CD4-positive, alpha-beta T cell treated with Interleukin-12 subunit alpha and Interleukin-12 subunit beta, for 1 hour (primary cell): ENCODE data around the gene RTN4R.

Experiments used
- DNase-seq: peaks from one replicate; pipeline ENCODE4 v3.0.0-alpha.2; 2020

Gene RTN4R

DNA sequence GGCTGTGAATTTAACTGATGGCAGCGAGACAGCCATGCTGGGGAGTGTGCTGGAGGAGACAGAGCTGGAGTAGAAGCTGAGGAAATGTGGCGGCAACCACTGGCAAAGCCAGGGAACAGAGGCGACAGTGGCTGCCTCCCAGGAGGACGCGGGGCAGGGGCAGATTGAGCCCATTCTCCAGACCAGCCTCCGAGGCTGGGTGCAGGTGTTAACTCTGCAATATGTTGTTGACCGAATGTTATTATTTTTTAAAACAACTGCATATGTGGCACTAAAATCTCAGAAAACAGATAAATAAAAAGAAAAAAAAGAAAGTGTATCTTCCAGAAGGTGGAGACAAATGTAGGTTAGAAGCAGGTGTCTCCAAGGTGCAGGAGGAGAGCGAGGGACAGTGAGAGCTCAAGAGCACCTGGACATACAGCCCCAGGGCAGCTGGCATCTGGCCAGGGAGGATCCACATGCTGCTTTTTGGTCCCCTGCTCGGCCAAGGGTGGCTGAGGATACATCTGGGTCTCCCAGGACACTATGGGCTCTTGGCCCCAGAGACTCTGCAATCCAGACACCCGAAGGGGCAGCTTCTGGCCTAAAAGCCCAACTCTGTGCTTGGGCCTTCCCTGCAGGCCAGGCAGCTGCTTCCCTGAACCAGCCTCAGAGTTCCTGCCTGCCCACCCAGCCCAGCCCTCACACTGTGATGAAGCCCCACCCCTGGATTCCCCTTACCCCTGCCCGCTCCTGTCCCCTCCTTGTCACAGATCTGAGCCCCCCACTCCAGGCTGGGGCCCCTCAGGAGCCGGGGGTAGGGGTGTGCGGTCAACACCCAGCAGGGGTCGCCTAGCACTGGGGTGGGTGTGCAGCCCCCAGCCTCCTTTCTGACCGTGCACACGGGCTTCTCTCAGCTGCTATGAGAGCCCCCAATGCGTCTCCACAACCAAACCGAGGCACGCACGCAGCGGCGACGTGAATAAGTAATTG lies 12.9 kb downstream of the RTN4R start:
- no peak for DNase-seq

DNA sequence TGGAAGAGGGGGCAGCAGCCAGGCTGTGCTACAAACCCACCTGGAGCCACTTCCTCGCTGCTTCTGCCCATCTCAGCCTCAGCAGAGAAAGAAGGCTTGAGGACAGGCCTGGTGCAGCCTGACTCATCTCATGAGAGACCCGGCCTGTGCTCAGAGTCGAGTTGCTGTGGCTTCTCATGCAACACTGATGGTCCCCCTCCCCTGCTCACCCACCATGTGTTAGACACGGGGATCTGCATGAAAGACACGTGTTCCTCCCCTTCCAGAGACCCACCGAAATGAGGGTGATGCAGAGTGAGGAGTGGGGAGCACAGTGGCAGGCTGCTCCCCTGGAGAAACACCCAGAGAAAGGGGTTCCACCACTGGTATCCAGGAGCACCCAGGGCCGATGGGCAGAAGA lies 15.0 kb downstream of the RTN4R start:
- no peak for DNase-seq

DNA sequence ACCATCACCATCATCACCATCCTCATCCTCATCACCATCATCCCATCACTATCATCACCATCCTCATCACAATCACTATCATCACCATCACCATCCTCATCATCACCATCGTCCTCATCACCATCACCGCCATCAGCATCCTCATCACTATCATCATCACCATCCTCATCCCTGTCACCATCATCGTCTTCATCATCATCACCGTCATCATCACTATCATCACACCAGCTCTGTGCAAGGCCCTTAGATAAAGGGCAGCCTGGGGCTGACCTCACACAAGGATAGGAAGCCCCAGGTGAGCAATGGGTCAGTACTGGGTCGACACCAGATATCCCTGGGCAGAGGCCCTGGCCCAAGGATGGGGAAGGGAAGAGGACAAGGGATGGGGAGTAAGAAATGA lies 16.1 kb downstream of the RTN4R start:
- DNase-seq, result no peak

DNA sequence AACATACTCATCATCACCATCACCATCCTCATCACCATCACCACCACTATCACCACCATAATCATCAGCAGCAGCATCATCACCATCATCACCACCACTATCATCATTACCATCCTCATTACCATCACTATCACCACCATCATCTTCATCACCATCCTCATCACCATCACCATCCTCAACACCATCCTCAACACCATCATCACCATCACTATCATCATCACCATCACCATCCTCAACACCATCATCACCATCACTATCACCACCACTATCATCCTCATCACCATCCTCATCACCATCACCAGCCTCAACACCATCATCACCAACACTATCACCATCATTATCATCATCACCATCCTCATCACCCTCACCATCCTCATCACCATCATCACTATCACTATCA lies 16.6 kb downstream of the RTN4R start:
- DNase-seq, result no peak

DNA sequence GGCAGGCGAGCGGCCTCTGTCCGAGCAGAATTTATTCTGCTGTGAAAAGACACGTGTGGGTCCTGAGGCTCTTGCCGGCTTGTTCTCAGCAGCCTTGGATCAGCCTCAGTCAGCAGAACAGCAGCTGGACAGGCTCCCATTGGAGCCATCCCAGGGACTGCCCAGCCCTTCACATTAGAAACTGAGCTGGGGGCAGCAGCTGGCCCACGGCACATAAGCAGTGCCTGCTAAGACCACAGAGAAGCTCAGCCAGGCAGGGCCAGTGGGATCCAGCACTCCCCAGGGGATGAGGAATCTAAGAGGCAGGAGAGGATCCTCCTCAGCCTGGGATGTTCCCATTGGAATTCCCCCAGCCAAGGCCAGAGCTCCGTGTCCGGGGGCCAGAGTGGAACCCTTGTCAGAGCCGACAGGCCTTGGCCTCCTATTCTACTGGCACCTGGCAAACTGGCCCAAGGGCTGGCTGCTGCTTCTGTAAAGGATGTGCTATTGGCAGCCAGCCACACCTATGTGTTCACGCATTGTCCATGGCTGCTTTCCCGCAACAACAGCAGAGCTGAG lies 18.2 kb downstream of the RTN4R start:
- DNase-seq, result no peak

DNA sequence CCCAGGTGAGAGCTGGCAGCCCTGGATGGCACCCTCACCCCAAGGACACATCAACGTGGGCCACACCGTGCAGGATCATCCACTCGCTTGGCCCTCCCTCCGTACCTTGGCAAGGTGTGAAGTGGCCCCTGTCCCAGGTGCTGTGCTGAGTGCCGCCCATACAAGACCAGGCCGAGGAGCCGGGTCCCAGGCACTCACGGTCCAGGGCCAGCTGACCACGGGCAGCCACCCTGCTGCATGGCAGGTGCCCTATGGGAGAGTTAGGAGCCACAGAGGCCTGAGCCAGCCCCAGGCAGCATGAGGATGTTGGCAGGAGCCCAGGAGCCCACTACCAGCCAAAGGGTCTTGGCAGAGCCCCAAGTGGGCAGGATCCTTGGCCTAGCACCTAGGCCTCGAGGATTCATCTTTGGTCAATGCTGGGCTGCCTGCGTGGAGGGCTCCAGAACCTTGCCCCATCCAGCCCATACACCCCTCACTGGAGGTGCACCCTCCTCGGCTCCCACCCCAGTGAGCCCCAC lies 19.6 kb downstream of the RTN4R start:
- no peak for DNase-seq

DNA sequence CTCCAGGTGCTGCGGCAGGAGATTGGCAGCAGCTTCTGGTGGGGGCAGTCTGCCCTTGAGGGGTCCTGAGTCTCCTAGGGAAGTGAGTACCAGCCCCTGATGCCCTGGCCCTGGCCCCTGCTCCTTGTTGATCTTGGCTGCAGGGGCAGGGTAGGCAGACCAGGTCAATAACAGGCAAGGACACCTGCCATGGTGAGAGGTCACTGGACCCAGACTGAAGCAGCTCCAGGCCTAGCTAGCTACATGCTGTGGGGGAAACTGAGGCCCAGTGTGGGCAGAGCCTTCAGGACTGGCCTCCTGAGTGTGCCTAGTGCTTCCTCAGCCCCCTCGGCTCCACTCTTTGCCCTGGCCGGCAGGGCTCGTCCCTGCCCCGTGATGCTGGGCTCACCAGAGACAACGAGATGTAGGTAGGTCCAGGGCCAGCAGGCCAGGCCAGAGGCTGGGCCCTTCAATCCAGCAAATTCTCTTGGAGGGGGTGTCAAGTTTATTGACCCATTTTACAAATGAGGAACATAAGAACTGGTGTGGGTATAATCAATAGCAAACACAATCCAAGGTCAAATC lies 20.4 kb downstream of the RTN4R start:
- no peak for DNase-seq

DNA sequence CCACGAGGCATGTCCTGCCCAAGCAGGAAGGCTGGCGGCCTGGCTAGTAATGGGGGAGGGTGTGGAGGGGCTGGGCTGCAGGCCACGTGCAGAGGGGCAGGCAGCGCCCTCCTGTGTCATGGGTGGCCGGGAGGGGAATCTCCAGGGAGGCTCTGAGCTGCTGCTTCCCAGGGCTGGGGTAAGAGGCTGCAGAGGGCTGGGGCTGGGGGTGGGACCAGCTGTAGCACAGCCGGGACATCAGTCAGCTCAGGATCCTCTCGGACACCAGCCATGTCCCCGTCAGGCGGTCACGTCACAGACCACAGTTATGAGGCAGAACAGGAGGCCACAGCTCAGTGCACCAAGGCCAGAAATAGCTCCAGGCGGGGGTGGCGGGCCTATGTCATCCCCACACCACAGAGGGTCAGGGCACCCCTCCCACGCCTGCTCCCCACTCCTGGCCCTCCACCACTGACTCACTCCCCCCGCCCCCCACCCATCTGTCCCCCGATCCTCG lies 21.1 kb downstream of the RTN4R start:
- no peak for DNase-seq

DNA sequence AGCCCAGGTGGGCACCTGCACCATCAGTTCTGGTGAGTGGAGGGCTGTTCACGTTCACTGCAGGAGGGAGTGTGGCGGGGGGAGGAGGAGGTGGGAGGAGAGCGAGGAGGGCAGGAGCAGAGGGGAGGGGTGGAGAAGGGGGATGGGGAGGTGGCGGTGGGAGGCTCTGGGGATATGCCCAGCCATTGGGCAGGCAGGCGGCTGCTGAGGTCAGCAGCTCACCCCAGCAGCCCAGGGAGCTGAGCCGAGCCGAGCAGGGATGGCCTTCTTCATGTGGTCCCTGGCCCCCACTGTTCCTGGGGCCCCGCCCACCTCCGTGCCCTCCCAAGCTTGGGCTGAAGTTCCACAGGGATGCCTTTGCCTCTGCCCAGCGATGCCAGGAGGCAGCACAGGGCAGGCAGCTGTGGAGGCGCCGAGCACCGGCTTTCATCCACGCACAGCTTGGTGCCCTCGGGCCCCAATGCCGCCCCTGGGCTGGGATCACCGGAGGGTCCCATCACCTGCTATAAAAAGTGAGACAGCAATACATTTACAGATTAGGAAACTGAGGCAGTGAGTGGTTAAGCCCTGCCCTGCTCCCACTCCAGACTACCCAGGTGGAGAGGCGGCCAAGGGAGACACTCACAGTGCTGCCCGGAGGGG lies 21.6 kb downstream of the RTN4R start:
- DNase-seq, result no peak

DNA sequence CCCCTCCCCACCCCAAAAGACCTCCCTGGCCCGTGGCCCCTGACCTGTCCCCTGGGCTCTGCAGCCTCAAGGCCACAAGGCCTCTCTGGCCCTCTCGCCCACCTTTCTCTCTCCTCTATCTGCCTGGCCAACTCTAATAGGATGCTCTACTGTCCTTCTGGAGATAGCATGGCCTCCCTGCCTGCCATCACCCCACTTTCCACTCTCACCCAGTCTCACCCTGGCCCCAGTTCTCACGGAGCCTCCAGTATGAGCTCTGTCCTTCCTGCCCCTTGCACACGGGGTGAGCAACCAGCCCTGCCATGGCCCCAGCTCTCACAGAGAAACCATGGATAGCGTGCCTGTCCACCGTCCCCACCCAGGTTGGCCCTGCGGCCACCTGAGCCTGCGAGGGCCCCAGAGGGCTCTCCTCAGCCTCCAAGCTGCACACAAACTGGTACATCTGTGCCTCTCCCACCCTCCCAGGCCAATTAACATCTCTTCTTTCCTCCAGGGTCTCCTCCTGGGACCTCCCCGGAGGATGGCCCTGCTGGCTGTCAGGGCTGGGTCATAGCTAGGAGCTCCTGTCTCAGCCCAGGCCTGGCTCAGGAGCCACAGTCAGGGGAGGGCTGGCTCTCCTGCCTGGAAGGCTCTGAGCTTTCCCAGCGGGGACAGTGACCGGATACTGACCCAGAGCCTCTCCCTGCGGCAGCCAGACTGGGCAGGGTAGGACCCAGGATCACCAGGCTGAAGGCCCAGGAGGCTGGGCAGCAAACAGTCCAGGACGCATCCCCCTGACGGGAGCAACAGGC lies 22.3 kb downstream of the RTN4R start:
- DNase-seq, result no peak

DNA sequence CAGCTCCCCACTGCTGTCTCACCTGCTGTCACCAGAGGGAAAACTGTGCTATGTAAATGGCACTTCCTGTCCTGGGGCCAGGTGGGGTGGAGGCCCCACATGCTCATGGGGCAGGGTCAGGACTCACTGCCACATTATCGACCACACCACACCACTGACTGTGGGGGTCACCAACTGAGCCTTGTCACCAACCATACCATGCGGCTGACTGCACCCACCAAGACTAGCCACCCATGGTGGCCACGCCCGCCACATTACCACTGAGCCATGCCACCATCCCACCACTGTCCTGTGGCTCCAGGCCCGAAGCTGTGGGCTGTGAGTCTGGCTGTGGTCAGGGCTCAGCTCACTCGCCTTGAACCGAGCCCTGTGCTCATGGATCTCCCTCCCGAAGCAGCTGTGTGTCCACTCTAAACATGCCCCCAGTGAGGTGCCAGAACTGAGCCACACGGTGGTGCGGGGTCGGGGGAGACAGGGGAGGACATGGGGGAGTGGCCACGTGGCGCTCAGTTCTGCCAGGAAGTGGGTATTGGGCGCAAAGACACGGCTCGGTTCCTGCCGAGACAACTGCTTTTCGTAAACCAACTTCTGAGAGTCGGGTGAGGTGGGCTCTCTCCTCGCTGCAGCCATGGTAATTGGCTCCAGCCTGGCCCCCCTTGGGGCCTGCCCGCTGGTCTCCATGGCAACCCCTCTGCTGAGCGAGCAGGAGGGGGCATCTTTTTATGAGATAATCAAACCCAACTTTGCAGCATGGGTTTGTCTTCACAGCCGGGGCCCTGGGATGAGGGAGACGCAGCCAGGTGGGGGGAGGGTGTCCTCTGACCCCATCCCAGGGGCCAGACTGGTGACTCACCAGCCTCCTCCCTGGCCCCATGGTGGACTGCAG lies 23.2 kb downstream of the RTN4R start:
- peak; percentile 64 for DNase-seq

DNA sequence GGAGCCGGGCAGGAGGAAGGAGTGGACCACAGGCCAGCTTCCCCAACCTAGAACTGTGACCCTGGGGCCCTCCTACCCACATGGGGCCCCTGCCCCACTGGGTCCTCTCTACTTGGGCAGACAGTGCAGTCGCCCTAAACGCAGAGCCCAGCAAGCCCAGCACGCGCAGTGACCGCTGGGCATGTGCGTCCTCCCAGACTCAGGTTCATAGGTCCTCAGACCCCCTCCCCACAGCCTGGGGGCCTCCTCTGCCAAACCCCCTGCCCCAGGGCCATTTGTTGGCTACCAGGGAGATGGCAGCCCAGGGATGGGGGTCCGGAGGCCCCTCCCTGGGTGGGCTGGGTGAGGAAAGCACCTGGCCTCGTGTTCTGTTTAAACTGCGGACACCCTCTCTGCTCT lies 23.9 kb downstream of the RTN4R start:
- no peak for DNase-seq

DNA sequence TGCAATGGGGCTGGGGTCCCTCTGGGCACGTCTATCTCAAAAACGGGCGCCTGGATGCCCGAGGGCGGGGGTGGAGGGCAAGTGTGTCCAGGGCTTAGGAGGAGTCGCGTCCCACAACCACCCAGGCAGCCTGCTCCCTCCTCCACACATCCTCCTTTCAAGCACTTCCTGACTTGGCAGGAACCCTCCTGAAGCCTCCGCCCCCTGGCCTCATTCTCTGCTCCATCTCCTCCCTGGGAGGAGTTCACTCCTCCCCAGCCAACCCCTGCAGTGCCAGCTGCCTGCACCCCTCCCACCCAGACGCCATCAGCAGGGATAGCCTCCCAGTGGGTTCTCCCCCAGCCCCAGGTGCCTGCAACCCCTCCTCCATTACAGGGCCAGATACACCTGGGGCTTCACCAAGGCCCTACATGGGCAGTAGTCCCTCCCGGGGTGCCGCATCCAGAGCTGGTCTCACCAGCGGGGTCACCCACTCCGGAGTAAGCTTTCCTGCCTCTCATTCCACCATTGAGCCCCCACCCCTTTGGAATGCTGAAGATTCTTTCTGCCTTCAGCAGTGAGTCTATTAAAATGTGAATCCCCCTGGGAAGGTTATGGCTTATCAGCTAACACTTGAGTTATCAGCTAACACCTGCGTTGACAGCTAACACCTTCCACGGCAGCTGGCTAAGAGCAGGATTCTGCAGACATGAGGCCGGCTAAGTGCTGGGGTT lies 24.4 kb downstream of the RTN4R start:
- peak; percentile 60 for DNase-seq

DNA sequence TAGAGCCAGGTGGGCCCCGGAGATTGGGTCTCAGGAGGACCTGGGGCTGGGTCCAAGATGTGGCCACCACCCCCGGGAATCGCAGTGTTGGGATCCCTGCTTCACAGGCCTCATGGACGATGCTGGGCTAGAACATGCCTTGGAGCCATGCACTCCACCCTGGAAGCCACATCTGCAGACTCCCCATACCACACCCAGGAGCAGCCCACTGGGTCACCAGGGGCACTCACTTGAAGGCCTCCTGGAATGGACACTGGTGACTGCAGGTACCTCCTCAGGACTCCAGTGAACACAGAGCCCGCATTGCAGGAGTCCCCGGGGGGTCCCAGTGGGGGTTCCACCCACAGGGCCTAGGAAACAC lies 25.0 kb downstream of the RTN4R start:
- DNase-seq, result no peak

DNA sequence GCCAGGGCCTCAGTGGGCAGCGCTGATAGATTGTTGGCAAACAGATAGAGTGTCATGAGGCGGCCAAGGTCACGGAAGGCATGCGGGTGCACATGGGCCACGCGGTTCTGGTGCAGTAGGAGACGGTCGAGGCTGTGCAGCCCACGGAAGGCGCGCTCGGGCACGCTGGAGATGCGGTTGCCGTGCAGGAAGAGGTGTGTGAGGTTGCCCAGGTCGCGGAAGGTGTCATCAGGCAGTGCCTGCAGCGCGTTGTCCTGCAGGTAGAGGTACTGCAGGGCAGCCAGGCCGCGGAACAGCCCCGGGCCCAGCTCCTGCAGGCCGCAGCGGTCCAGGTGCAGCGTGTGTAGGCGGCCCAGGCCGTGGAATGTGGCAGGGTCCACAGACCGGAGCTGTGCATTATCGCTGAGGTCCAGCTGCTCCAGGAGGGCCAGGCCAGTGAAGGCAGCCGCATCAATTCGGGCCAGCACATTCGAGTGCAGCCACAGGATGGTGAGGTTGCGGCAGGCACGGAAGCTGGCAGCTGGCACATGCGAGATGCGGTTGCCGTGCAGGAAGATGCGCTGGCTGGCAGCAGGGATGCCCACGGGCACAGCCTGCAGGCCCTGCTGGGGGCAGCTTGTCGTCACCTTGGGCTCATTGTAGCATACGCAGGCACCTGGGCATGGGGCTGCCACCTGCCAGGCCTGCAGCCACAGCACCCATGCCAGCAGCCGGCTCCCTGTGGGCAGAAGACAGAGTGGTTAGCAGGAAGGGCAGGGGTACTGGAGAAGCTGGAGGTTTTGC lies 25.5 kb downstream of the RTN4R start:
- DNase-seq, result peak; percentile 31

DNA sequence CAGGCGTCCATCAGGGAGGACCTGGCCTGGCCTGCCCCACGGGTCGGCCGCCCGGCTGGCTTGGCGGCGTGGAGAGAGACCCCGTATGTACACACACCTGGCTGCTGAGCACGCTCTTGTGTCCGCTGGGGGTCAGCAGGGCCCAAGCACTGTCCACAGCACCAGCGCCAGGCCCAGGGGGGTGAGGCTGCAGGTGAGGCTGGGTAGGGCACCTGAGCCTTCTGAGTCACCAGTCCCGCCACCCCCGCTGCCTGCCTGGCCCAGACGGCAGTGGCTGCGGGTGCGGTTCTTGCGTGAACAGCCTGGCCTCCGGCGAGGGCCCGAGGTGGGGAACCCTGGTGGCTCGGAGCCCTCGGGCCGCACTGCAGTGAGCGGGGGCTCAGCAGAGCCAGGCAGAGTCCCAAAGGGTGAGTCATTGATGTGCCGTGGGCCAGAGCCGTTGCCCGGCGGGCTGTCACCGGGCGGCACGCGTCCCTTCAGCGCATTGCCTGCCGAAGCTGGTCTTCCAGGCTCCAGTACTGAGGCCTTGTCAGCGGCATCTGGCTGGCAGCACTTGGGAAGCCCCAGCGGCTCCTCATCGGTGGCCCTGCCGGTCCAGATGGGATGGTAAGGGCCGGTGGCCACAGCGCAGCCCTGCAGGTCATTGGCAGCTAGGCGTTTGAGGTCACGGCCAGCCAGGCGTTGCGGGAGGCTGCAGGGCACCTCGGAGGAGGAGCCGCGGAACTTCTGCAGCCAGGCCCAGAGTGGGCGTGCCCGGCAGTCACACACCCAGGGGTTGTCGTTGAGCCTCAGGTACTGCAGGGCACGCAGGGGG lies 26.3 kb downstream of the RTN4R start:
- no peak for DNase-seq

DNA sequence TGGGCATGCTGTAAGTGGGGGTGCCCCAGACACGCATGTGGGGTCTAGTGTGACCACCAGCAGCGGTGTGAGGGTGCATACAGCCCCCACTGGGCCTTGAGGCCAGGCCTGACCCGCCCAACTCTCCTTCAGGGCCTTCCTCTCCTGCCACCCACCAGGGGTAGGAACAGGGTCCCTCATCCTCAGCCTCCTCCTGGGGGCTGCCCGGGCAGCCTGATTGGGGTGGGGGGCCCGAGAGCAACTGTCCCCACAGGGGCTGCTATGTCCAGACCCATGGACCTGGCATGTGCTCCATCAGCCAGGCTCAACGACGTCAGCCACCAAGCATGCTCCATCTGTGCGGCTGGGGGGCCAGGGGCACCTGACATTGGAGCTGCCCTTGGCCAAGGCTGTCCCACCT lies 27.2 kb downstream of the RTN4R start:
- no peak for DNase-seq

DNA sequence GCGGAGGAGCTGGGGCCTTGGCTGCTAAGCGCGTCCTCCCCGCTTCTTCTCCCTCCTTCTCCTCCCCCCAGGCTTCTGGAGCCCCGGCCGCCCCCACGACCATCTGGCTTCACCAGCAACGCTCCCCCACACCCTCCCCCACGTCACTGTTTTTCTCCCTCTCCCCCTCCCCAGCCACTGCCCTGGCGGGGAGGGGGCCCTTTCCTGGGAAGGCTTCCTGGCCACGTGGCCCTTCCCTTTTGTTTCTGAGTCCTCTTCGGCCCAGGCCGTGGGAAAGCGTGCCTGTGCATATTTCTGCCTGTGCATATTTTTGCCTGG lies 27.7 kb downstream of the RTN4R start:
- no peak for DNase-seq
